ENCODE results near the gene TMEM116.
"Not testable (repeated sequence)": the region's sequence is repeated elsewhere in the genome, so short reads cannot be mapped to it uniquely, and the experiment has no call there.

TMEM116 gene

GRCh38 chr12:112008918-112009317 is 4.0 kb downstream of the TMEM116 start:
- DNase-seq: no peak

GRCh38 chr12:112007945-112008344 is 5.0 kb downstream of the TMEM116 start:
- no peak for DNase-seq

GRCh38 chr12:112005419-112006395 is 7.3 kb downstream of the TMEM116 start:
- DNase-seq: no peak

GRCh38 chr12:112004041-112004440 is 8.9 kb downstream of the TMEM116 start:
- DNase-seq: no peak

GRCh38 chr12:112001576-112001975 is 11.4 kb downstream of the TMEM116 start:
- no peak for DNase-seq

- no peak for DNase-seq
Observed at GRCh38 chr12:112000820-112001219, 12.1 kb downstream of the TMEM116 start.

GRCh38 chr12:111999129-111999528 is 13.8 kb downstream of the TMEM116 start:
- DNase-seq: not testable (repeated sequence)

GRCh38 chr12:111998015-111998414 is 14.9 kb downstream of the TMEM116 start:
- DNase-seq: no peak

GRCh38 chr12:111997300-111997699 is 15.7 kb downstream of the TMEM116 start:
- no peak for DNase-seq

- DNase-seq: no peak
Observed at GRCh38 chr12:111995782-111996480, 17.0 kb downstream of the TMEM116 start.

- not testable (repeated sequence) for DNase-seq
Observed at GRCh38 chr12:111994211-111995111, 18.5 kb downstream of the TMEM116 start.

- no peak for DNase-seq
Observed at GRCh38 chr12:111993292-111994150, 19.4 kb downstream of the TMEM116 start.

GRCh38 chr12:111992464-111992863 is 20.5 kb downstream of the TMEM116 start:
- DNase-seq: no peak

GRCh38 chr12:111991946-111992345 is 21.0 kb downstream of the TMEM116 start:
- no peak for DNase-seq

GRCh38 chr12:111991535-111991934 is 21.4 kb downstream of the TMEM116 start:
- DNase-seq: no peak

- DNase-seq: no peak
Observed at GRCh38 chr12:111984820-111985219, 28.1 kb downstream of the TMEM116 start.

GRCh38 chr12:111981987-111982386 is 31.0 kb downstream of the TMEM116 start:
- DNase-seq: no peak

- DNase-seq: no peak
Observed at GRCh38 chr12:111980598-111980997, 32.4 kb downstream of the TMEM116 start.

GRCh38 chr12:111978545-111978944 is 34.4 kb downstream of the TMEM116 start:
- DNase-seq: no peak

GRCh38 chr12:111976860-111977259 is 36.1 kb downstream of the TMEM116 start:
- no peak for DNase-seq

GRCh38 chr12:111976291-111976690 is 36.7 kb downstream of the TMEM116 start:
- DNase-seq: no peak

All from stimulated activated CD4-positive, alpha-beta T cell treated with anti-CD3 and anti-CD28 coated beads, Interleukin-12 subunit alpha, Interleukin-12 subunit beta, amount 100 ng/mL, for 4 hours (primary cell).